Thymus (tissue), 11 donors: Measurements from ENCODE around the gene CIDEB. TPM values are rescaled to one million over a fixed set of nuclear protein-coding genes. Genes with fewer than 3 reads are reported as not detected.

Experiments used
- DNase-seq, 9 donors: peaks; one replicate each; pipeline ENCODE4 v3.0.0-alpha.2; 2013; ENCODE audit warnings: low spot score in 9 of 9, low read depth in 6 of 9, missing footprints in 1 of 9
- H3K27ac ChIP-seq, 2 donors: one replicate each; pipeline ENCODE4 v1.5.1; 2013; ENCODE audit warnings: control low read depth in 1 of 2, low read depth in 1 of 2, low read length in 1 of 2, mild to moderate bottlenecking in 1 of 2, moderate library complexity in 1 of 2
- H3K27me3 ChIP-seq, 2 donors: one replicate each; pipeline ENCODE4 v1.5.1; 2013; ENCODE audit warnings: low read length in 1 of 2; ENCODE audit not compliant: control insufficient read depth in 2 of 2, insufficient read depth in 1 of 2
- H3K36me3 ChIP-seq, 2 donors: one replicate each; pipeline ENCODE4 v1.5.1; 2013; ENCODE audit warnings: low read length in 1 of 2, mild to moderate bottlenecking in 1 of 2, moderate library complexity in 1 of 2; ENCODE audit not compliant: control insufficient read depth in 2 of 2, insufficient read depth in 2 of 2
- H3K4me1 ChIP-seq, 2 donors: one replicate each; pipeline ENCODE4 v1.5.1; 2013; ENCODE audit warnings: low read length in 2 of 2; ENCODE audit not compliant: control insufficient read depth in 2 of 2, insufficient read depth in 2 of 2
- H3K4me3 ChIP-seq, 2 donors: one replicate each; pipeline ENCODE4 v1.5.1; 2013; ENCODE audit warnings: low read length in 2 of 2, control low read depth in 1 of 2, mild to moderate bottlenecking in 1 of 2
- H3K9me3 ChIP-seq, 2 donors: one replicate each; pipeline ENCODE4 v1.5.1; 2013; ENCODE audit warnings: low read length in 1 of 2, mild to moderate bottlenecking in 1 of 2; ENCODE audit not compliant: control insufficient read depth in 2 of 2, insufficient read depth in 1 of 2
- WGBS: extraction: QIAGEN DNeasy Blood & Tissue Kit; methylation state at CpG from one replicate; pipeline ENCODE4 v1.1.7; 2013; 5-methylcytosine and 5-hydroxymethylcytosine counted together
- polyA plus RNA-seq: library from polyadenylated mRNA; stranded (reverse); fragments of 200-250 nt; gene quantifications from one replicate; pipeline ENCODE4 v1.2.3, GENCODE V29; 2013
- total RNA-seq: library from RNA; stranded (reverse); fragments of 120-200 nt; gene quantifications from one replicate; pipeline ENCODE4 v1.2.4, GENCODE V29; 2013
- donor health status: healthy.

The CIDEB gene
- total and polyA plus RNA-seq, 2 donors, result 8.1 to 13.4 TPM

GRCh38 chr14:24277606-24278321 is 30.0 kb downstream of the CIDEB start:
- Histone ChIP-seq H3K4me3 (no peak overlapping the region), H3K27me3 (no peaks in the 10 kb centered on the region), H3K27ac (no peak overlapping the region), H3K36me3 (no peaks in the 10 kb centered on the region), H3K4me1 (peaks cover 0 to 26% of the 10 kb centered on the region in 2 donors), H3K9me3 (no peaks in the 10 kb centered on the region)
- WGBS, result 68% methylated on average over 11 of the region's 11 CpGs
- no peak for DNase-seq

DNA sequence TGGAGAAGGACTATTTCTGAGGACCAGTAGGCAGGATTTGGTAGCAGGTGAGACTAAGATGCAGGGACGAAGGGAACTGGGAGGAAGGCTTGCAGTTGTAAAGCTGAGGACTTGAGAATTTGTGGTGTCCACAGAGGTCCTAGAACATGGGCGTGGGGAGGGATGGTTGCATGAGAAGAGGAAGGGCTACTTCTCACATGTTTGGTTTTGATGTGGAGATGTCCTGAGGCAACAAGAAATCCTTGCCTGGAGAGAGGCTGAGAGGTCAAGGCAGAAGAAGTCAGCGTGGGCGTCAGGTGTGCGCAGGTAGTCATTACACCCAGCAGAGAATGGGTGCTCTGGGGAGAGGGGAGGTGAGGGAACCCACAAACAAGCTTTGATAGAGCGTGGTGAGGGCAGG is 30.7 kb downstream of the CIDEB start:
- no peak overlapping the region for H3K27ac ChIP-seq
- no peak overlapping the region for H3K4me3 ChIP-seq
- no peaks in the 10 kb centered on the region for H3K9me3 ChIP-seq
- whole genome bisulfite sequencing, result 97% methylated on average over 6 of the region's 6 CpGs
- DNase-seq, result no peak
- no peaks in the 10 kb centered on the region for H3K36me3 ChIP-seq
- H3K4me1 ChIP-seq, result peaks cover under 1 to 30% of the 10 kb centered on the region in 2 donors
- no peaks in the 10 kb centered on the region for H3K27me3 ChIP-seq

DNA sequence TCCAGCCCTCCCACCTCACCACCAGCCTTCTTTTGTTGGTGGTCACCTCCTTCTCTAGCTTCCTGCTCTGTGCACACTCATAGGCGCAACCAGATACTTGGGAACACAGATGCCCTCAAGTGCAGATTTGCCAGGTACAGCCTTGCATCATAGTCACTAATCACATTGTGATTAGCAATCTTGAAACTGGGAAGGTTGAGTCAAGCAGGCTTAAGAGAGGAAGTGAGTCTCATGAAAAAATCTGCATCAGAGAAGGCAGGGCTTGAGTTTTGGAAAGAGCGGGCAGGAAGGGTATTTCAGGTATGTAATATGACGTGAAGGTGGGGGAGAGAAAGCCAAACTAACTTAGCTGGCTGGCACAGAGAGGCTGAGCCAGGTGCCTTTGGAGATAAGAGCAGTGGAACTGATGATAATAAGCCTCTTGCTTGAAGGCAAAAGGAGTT is 33.7 kb downstream of the CIDEB start:
- peak overlapping the region; percentile 56 to 62 for H3K27ac ChIP-seq

DNA sequence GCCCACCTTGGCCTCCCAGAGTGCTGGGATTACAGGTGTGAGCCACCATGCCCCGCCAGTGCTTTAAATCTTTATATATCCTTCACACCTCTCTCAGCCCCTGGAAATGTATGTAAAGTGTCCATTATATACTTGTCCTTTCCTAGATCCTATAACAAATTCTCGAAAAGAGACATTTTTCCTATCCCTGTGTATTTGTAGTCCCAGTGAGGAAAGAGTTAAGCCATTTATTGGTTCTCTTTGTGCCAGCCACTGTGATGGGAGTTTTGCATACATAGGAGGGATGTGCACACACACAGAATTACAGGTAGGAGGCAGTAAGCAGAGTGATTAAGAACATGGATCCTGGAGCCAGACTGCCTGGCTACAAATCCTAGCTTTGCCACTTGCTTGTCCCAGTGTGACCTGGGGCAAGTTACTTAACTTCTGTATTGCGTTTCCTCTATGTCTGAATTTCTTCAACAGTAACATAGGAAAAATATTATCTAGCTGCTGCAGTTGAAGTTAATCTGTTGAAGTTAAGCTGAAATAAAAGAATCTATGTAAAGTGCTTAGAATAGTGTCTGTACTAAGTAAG is 34.3 kb downstream of the CIDEB start:
- 84% methylated on average over 3 of the region's 3 CpGs for WGBS
- Histone ChIP-seq H3K4me3 (no peak overlapping the region), H3K27me3 (no peaks in the 10 kb centered on the region), H3K4me1 (peaks cover 11 to 30% of the 10 kb centered on the region in 2 donors), H3K9me3 (no peaks in the 10 kb centered on the region), H3K27ac (no peak overlapping the region), H3K36me3 (peaks cover 5 to 6% of the 10 kb centered on the region in 2 donors)
- DNase-seq, result no peak

More for the DNA sequence above, 33.7 kb downstream of the CIDEB start:
- no peaks in the 10 kb centered on the region for H3K27me3 ChIP-seq
- no peaks in the 10 kb centered on the region for H3K9me3 ChIP-seq
- DNase-seq, result peak in 2 of 9 donors; percentile 24 to 52
- H3K4me3 ChIP-seq, result no peak overlapping the region
- H3K36me3 ChIP-seq, result peaks cover 1 to 3% of the 10 kb centered on the region in 2 donors
- WGBS, result 91% methylated on average over 3 of the region's 3 CpGs
- peaks cover 11 to 35% of the 10 kb centered on the region in 2 donors for H3K4me1 ChIP-seq

GRCh38 chr14:24272467-24272866 is 35.3 kb downstream of the CIDEB start:
- Histone ChIP-seq H3K4me1 (peaks cover 11 to 27% of the 10 kb centered on the region in 2 donors), H3K27ac (no peak overlapping the region), H3K36me3 (peaks cover 5 to 9% of the 10 kb centered on the region in 2 donors), H3K9me3 (no peaks in the 10 kb centered on the region), H3K4me3 (no peak overlapping the region), H3K27me3 (no peaks in the 10 kb centered on the region)
- WGBS, result 96% methylated on average over 2 of the region's 2 CpGs
- DNase-seq, result no peak

- Histone ChIP-seq H3K4me1 (peaks cover 11 to 26% of the 10 kb centered on the region in 2 donors), H3K4me3 (peak overlapping the region; percentile 67 to 83), H3K27me3 (no peaks in the 10 kb centered on the region), H3K27ac (peak overlapping the region; percentile 79 to 99), H3K9me3 (no peaks in the 10 kb centered on the region), H3K36me3 (peaks cover 5 to 13% of the 10 kb centered on the region in 2 donors)
- WGBS, result 22% methylated on average over 3 of the region's 3 CpGs
- DNase-seq, result no peak
Observed at GRCh38 chr14:24271834-24272263, 35.9 kb downstream of the CIDEB start.

DNA sequence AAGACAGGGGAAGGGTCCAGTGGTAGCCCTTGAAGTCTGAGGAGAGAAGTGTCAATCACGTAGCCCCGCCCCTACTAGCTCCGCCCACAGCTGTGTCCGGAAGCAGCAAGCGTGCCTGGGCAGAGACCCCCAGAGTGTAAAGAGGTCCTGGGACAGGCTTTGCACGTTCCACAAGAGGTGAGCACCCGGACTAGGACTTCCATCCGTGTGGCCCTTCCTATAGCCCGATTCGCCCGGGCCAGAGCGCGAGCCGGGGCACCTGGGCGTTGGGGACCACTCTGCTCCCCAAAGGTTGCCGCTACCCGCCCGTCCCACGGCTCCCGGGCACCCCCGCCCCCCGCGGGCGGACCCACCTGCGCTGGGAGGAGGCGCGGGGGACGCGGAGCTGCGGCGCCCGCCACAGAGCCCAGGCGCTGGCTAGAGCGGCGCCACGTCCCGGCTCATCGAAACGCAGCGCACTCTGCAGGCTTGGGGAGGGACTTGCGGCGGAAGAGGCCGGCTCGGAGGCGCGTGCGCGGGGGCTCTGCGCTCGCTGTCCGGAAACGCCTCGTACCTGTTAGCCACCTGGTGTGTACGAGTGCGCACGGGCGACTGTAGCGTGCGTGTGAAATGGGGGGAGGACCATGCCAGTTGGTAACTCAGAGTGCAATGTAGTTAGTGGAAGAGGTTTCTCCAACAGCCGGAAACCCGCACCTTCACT is 36.5 kb downstream of the CIDEB start, which contains the start of gene RABGGTA:
RABGGTA (minus strand) TSS at position 464 of the 700 bp plus-strand sequence. CDS start 482 bp downstream, outside the sequence.
- Histone ChIP-seq H3K9me3 (no peaks in the 10 kb centered on the region), H3K27me3 (no peaks in the 10 kb centered on the region), H3K4me1 (peaks cover 11 to 26% of the 10 kb centered on the region in 2 donors), H3K4me3 (peak within 1 kb of the TSS; percentile 67 to 83), H3K36me3 (peaks cover 5 to 17% of the 10 kb centered on the region in 2 donors), H3K27ac (peak within 1 kb of the TSS; percentile 94 to 99)
- under 1% methylated on average over 61 of the region's 61 CpGs for WGBS
- peak; percentile 80 to 96 (median 88) for DNase-seq

DNA sequence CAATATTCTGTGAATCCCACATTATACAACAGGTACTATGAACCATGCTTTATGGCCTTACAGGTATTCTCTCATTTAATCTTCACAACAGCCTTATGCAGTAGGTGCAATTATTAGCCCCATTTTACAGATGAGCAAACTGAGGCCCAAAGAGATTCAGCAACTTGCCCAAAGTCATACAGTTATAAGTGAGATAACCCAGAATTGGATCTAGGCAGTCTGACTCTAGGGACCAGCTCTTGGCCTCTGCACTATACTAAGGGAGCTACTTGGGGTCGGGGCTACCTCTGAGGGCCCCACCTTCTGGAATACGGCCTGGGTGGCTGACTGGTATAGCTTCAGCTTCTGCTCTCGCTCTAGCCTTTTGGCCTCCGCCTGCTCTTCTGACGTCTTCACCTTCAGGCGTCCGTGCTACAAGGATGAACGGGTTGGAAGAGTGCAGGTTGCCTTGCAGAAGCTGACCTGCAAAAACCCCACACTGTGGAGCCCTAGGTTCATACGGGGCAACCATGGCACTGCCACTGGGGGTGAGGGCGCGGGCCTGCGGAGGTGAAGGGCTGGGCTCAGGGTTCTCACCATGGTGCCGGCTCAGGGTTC is 37.1 kb downstream of the CIDEB start:
- H3K27me3 ChIP-seq, result no peaks in the 10 kb centered on the region
- H3K9me3 ChIP-seq, result no peaks in the 10 kb centered on the region
- H3K36me3 ChIP-seq, result peaks cover 5 to 19% of the 10 kb centered on the region in 2 donors
- peak overlapping the region; percentile 67 to 83 for H3K4me3 ChIP-seq
- H3K27ac ChIP-seq, result peak overlapping the region; percentile 94 to 99
- H3K4me1 ChIP-seq, result peaks cover 11 to 26% of the 10 kb centered on the region in 2 donors
- 17% methylated on average over 13 of the region's 13 CpGs for WGBS
- no peak for DNase-seq
